Astrocyte of the spinal cord (primary cell): Measurements from ENCODE around the gene ENDOD1.
A peak's percentile ranks its signal among the peaks of the same experiment; 100 is the strongest.

ENCODE experiments used
- DNase-seq: peaks from one replicate; pipeline ENCODE4 v3.0.0; 2011; ENCODE audit warnings: low read depth, low spot score
- H3K4me3 ChIP-seq: 2 replicates; pipeline ENCODE4 v1.5.1; 2011; ENCODE audit warnings: low read depth, mild to moderate bottlenecking, low read length, moderate library complexity
- CTCF ChIP-seq: IDR thresholded peaks from 2 replicates; pipeline ENCODE4 v1.5.1; 2012; ENCODE audit warnings: low read depth, mild to moderate bottlenecking, low read length, inconsistent platforms
- in situ Hi-C: cut with HindIII; loops from 2 replicates; pipeline ENCODE4 v1.10.0; 2017; ENCODE audit warnings: low sequenced_read_pairs

The ENDOD1 gene

GRCh38 chr11:95054356-95054755 is 35.3 kb upstream of the ENDOD1 start:
- TF ChIP-seq CTCF = no peak
- no peak for DNase-seq
- in situ Hi-C loops = no loop called here
- H3K4me3 ChIP-seq = no peak overlapping the region

- TF ChIP-seq CTCF = no peak
- no peak for DNase-seq
- in situ Hi-C loops = no loop called here
- H3K4me3 ChIP-seq = no peak overlapping the region
Measured at GRCh38 chr11:95055283-95055897, 34.3 kb upstream of the ENDOD1 start.

GRCh38 chr11:95057959-95058358 is 31.7 kb upstream of the ENDOD1 start:
- no peak for DNase-seq
- TF ChIP-seq CTCF = no peak
- in situ Hi-C loops = no loop called here
- H3K4me3 ChIP-seq = no peak overlapping the region

GRCh38 chr11:95058621-95059020 is 31.0 kb upstream of the ENDOD1 start:
- no peak for DNase-seq
- in situ Hi-C loops = no loop called here
- TF ChIP-seq CTCF = no peak
- no peak overlapping the region for H3K4me3 ChIP-seq

- no peak overlapping the region for H3K4me3 ChIP-seq
- in situ Hi-C loops = no loop called here
- DNase-seq = no peak
- TF ChIP-seq CTCF = no peak
Measured at GRCh38 chr11:95059046-95059445, 30.6 kb upstream of the ENDOD1 start.

GRCh38 chr11:95065336-95065735 is 24.3 kb upstream of the ENDOD1 start:
- in situ Hi-C loops = loop anchor here (10.0 kb wide), 1 partner anchor 649 kb away; no protein-coding TSS in a partner anchor
- no peak for DNase-seq
- no peak overlapping the region for H3K4me3 ChIP-seq
- no peak for TF ChIP-seq CTCF

- no peak for TF ChIP-seq CTCF
- in situ Hi-C loops = loop anchor here (10.0 kb wide), 1 partner anchor 648 kb away; no protein-coding TSS in a partner anchor
- DNase-seq = no peak
- H3K4me3 ChIP-seq = peak within 1 kb of the TSS; percentile 90
Measured at GRCh38 chr11:95066716-95067038, 23.0 kb upstream of the ENDOD1 start, which contains the start of gene SRSF8. SRSF8 (plus strand) TSS chr11:95066919; CDS start chr11:95067227, 308 bp downstream.
